ENCODE data around the gene C1orf94.

GRCh38 chr1:34186741-34187494 lies 10.2 kb downstream of the C1orf94 start:
- TF ChIP-seq CTCF (IDR thresholded peaks at IDR 0.05): no peak
- no peak for TF ChIP-seq EP300 (IDR thresholded peaks at IDR 0.05; ENCODE audit: low read depth)
- no peak for TF ChIP-seq POLR2AphosphoS5 (IDR thresholded peaks at IDR 0.05)
- no peak for TF ChIP-seq POLR2A (IDR thresholded peaks at IDR 0.05)

Measured in transverse colon (tissue), 4 donors.